ENCODE data around the gene LILRB2.

GRCh38 chr19:54262066-54262465 is 18.8 kb downstream of the LILRB2 start:
- TF ChIP-seq NFIC (IDR thresholded peaks at IDR 0.05; ENCODE audit: borderline replicate concordance) (no peak), MAX (IDR thresholded peaks at IDR 0.05; ENCODE audit: low read depth) (no peak), FOSL2 (IDR thresholded peaks at IDR 0.05; ENCODE audit: borderline replicate concordance, low read depth) (no peak)
- TF ChIP-seq, protein P1, sequence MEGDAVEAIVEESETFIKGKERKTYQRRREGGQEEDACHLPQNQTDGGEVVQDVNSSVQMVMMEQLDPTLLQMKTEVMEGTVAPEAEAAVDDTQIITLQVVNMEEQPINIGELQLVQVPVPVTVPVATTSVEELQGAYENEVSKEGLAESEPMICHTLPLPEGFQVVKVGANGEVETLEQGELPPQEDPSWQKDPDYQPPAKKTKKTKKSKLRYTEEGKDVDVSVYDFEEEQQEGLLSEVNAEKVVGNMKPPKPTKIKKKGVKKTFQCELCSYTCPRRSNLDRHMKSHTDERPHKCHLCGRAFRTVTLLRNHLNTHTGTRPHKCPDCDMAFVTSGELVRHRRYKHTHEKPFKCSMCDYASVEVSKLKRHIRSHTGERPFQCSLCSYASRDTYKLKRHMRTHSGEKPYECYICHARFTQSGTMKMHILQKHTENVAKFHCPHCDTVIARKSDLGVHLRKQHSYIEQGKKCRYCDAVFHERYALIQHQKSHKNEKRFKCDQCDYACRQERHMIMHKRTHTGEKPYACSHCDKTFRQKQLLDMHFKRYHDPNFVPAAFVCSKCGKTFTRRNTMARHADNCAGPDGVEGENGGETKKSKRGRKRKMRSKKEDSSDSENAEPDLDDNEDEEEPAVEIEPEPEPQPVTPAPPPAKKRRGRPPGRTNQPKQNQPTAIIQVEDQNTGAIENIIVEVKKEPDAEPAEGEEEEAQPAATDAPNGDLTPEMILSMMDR (IDR thresholded peaks at IDR 0.05), result no peak
